Heart left ventricle (tissue), 16 donors: ENCODE results near the gene GRIA1. TPM values are rescaled to one million over a fixed set of nuclear protein-coding genes. Genes with fewer than 3 reads are reported as not detected.
A peak's percentile ranks its signal among the peaks of the same experiment; 100 is the strongest.
"Not testable (repeated sequence)": the region's sequence is repeated elsewhere in the genome, so short reads cannot be mapped to it uniquely, and the experiment has no call there.

Experiments
- ATAC-seq, 4 donors: fragments of 200-7000 bp; cut with Tn5 transposase; one replicate each; pipeline ENCODE4 v1.9.1; 2020 to 2022; ENCODE audit warnings: moderate library complexity in 4 of 4, mild to moderate bottlenecking in 3 of 4, moderate number of reproducible peaks in 1 of 4
- DNase-seq, 5 donors: peaks; one replicate each; pipeline ENCODE4 v3.0.0-alpha.2; 2020
- H3K27ac ChIP-seq, 12 donors: fragments of 200-600 bp; sonication (generic) in 4 of 12; one replicate each; pipeline versions ENCODE4 v1.5.0 to v1.8.0; 2016 to 2022; ENCODE audit warnings: mild to moderate bottlenecking in 2 of 12
- H3K27me3 ChIP-seq, 9 donors: fragments of 200-600 bp; sonication (generic) in 2 of 9; one replicate each; pipeline versions ENCODE4 v1.5.1 to v1.8.0; 2016 to 2022; ENCODE audit warnings: mild to moderate bottlenecking in 3 of 9
- H3K36me3 ChIP-seq, 9 donors: fragments of 200-600 bp; sonication (generic) in 2 of 9; one replicate each; pipeline versions ENCODE4 v1.5.0 to v1.8.0; 2018 to 2022; ENCODE audit warnings: mild to moderate bottlenecking in 2 of 9
- H3K4me1 ChIP-seq, 12 donors: fragments of 200-600 bp; sonication (generic) in 4 of 12; one replicate each; pipeline versions ENCODE4 v1.5.0 to v1.8.0; 2016 to 2022; ENCODE audit warnings: mild to moderate bottlenecking in 3 of 12
- H3K4me3 ChIP-seq, 12 donors: fragments of 200-600 bp; sonication (generic) in 4 of 12; one replicate each; pipeline versions ENCODE4 v1.5.0 to v1.8.0; 2017 to 2022; ENCODE audit warnings: mild to moderate bottlenecking in 9 of 12, moderate library complexity in 4 of 12
- H3K9me3 ChIP-seq, 12 donors: fragments of 200-600 bp; sonication (generic) in 4 of 12; one replicate each; pipeline versions ENCODE4 v1.5.0 to v1.8.0; 2016 to 2022; ENCODE audit warnings: mild to moderate bottlenecking in 1 of 12
- CTCF ChIP-seq, 12 donors: fragments of 200-600 bp; sonication (generic) in 4 of 12; IDR thresholded peaks; one replicate each; pipeline versions ENCODE4 v1.5.0 to v1.8.0; 2018 to 2022; ENCODE audit warnings: antibody characterized with exemption in 12 of 12, mild to moderate bottlenecking in 5 of 12
- POLR2A ChIP-seq, 2 donors: fragments of 450-650 bp; IDR thresholded peaks; one replicate each; pipeline ENCODE4 v1.6.1; 2017; ENCODE audit warnings: antibody characterized with exemption in 2 of 2, mild to moderate bottlenecking in 2 of 2, moderate library complexity in 2 of 2
- WGBS, 4 donors: extraction: QIAGEN DNeasy Blood & Tissue Kit in 2 of 4; methylation state at CpG; one replicate each; pipeline versions ENCODE4 v1.1.5 to v1.1.7; 2013 to 2018; 5-methylcytosine and 5-hydroxymethylcytosine counted together
- intact Hi-C, 10 donors: fragments of 100-400 bp; cut with DNase I; formaldehyde crosslinking; loops; one replicate each; pipeline versions ENCODE4 v1.11.1 to v1.14.2; 2022
- polyA plus RNA-seq, 2 donors: library from polyadenylated mRNA; stranded (reverse); fragments of 200-250 nt; gene quantifications; one replicate each; pipeline ENCODE4 v1.2.3, GENCODE V29; 2013
- total RNA-seq, 9 donors: library from RNA; depleted of rRNA in 2 of 9; stranded (reverse); fragments of >200 nt in 2 of 9; fragmentation: NEBNext Ultra II Directional in 3 of 9; extraction: Animal tissue kit (Norgen Biotek cat#: 25700) in 3 of 9; gene quantifications; one replicate each; pipeline versions ENCODE4 v1.1.0 to v1.2.4, GENCODE V29; 2016 to 2023
- donor health status: ischemic (EF 13 %, LVEDD 7.1; RV severe dilation, severe dysfunction).
- donor health status: healthy with polysubstance abuse.
- donor health status: DM: no; HTN: yes; CAD: no.
- donor health status: DM: no; HTN: no; CAD: no.
- donor health status: ischemic (EF 25% LVEDD 6.9; RV normal size, moderate dysfunction).
- donor health status: ischemic (EF 25% LVEDD 5.7; RV mildly dilated, moderate dysfunction).
- donor health status: healthy.
- donor health status: DM: yes; HTN: yes; CAD: no.
- donor health status: ischemic (EF 35%, LVEDD 5.7; RV mildly dilated, moderate dysfunction).
- donor health status: nonischemic (EF 11% LVEDD 7.7; RV severe dilation, severe dysfunction).
- donor health status: DM: yes; HTN: yes; CAD: no.
- donor health status: PGD.
- donor health status: ischemic (EF 29% LVEDD 5.4; RV normal size, mild dysfunction).
- donor health status: nonischemic (EF 23%, LVEDD 6.1; RV moderate dilation, normal function).

The GRIA1 gene
- total and polyA plus RNA-seq, 11 donors: 0.07 to 1.5 (median 0.37) TPM; not detected in 3

GRCh38 chr5:153829510-153830065 lies 339.1 kb downstream of the GRIA1 start:
- DNase-seq (no peak), ATAC-seq (no peak)
- Histone ChIP-seq H3K27me3 (peaks cover 0 to 8% (median 0%) of the 10 kb centered on the region in 9 donors), H3K9me3 (peaks cover 0 to 6% (median 0%) of the 10 kb centered on the region in 12 donors), H3K36me3 (no peaks in the 10 kb centered on the region), H3K4me3 (no peak overlapping the region), H3K27ac (no peak overlapping the region), H3K4me1 (peaks cover 0 to 4% (median 0%) of the 10 kb centered on the region in 12 donors)
- intact Hi-C loops: no loop called here
- TF ChIP-seq CTCF (IDR thresholded peaks at IDR 0.05) (no peak), POLR2A (IDR thresholded peaks at IDR 0.05) (no peak)
- 63 to 73% (median 67%) methylated on average over 8 of the region's 8 CpGs for WGBS, 4 donors

- H3K27ac ChIP-seq: no peak overlapping the region
- DNase-seq: no peak
- ATAC-seq: peak in 1 of 4 donors; percentile 53
- no peak for TF ChIP-seq POLR2A (IDR thresholded peaks at IDR 0.05)
- no peak for TF ChIP-seq CTCF (IDR thresholded peaks at IDR 0.05)
- H3K4me1 ChIP-seq: peaks cover 0 to 1% (median 0%) of the 10 kb centered on the region in 12 donors
- 36 to 62% (median 52%) methylated on average over 2 of the region's 2 CpGs for WGBS, 4 donors
- H3K27me3 ChIP-seq: no peaks in the 10 kb centered on the region
- H3K9me3 ChIP-seq: peaks cover 0 to 6% (median 0%) of the 10 kb centered on the region in 12 donors
- no peak overlapping the region for H3K4me3 ChIP-seq
- intact Hi-C loops: no loop called here
- H3K36me3 ChIP-seq: no peaks in the 10 kb centered on the region
These were observed 341.5 kb downstream of the GRIA1 start for GRCh38 chr5:153831973-153832372.

GRCh38 chr5:153835891-153836515 lies 345.5 kb downstream of the GRIA1 start:
- ATAC-seq (no peak), DNase-seq (no peak)
- H3K27ac ChIP-seq: no peak overlapping the region
- H3K4me1 ChIP-seq: no peaks in the 10 kb centered on the region
- H3K36me3 ChIP-seq: no peaks in the 10 kb centered on the region
- no peaks in the 10 kb centered on the region for H3K27me3 ChIP-seq
- H3K4me3 ChIP-seq: no peak overlapping the region
- TF ChIP-seq POLR2A (IDR thresholded peaks at IDR 0.05) (no peak), CTCF (IDR thresholded peaks at IDR 0.05) (no peak)
- no peaks in the 10 kb centered on the region for H3K9me3 ChIP-seq
- intact Hi-C loops: no loop called here
- WGBS, 4 donors: 78 to 94% (median 83%) methylated on average over 4 of the region's 4 CpGs

GRCh38 chr5:153849303-153850113 lies 359.0 kb downstream of the GRIA1 start:
- H3K4me3 ChIP-seq, ATAC-seq, H3K9me3 ChIP-seq, intact Hi-C loops, H3K36me3 ChIP-seq, H3K4me1 ChIP-seq, DNase-seq, H3K27me3 ChIP-seq, H3K27ac ChIP-seq: not testable (repeated sequence)
- WGBS, 4 donors: 81 to 84% (median 83%) methylated on average over 6 of the region's 6 CpGs
